ENCODE measurements around the gene CHST9. TPM values are rescaled to one million over a fixed set of nuclear protein-coding genes. Genes with fewer than 3 reads are reported as not detected.

The CHST9 gene
- polyA plus RNA-seq, 3 donors = not detected

DNA sequence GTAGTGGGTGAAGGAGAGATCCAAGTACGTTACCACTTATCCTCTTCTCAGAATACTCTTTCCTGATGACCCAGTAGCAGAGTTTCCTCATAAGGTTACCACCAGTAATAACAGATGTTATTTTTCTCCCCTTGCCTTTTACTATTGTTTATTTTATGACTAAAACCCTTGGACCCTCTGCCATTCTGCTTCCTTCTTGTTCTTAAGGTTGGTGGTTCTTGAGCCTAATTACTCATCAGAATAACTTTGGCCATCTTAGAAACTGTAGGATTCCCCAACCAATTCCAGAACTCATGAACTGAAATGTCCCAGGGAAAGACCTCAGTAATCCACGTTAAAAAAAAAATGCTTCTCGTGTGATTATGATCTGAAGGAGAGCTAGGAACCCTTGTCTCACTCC, 64.9 kb downstream of the CHST9 start:
- Histone ChIP-seq H3K4me3 (replicated peaks in 1 of 3; ENCODE audit: low read depth in 2 of 3, low read length in 3 of 3) (no peak overlapping the region), H4K20me1 (ENCODE audit: insufficient read depth, low read length) (no peaks in the 10 kb centered on the region), H3K4me2 (replicated peaks; ENCODE audit: extremely low read depth, low read length, poor library complexity, severe bottlenecking) (no peak overlapping the region), H3K27me3 (ENCODE audit: control insufficient read depth in 2 of 2, insufficient read depth in 2 of 2, low read length in 2 of 2) (no peaks in the 10 kb centered on the region), H3K4me1 (ENCODE audit: control insufficient read depth in 1 of 2, insufficient read depth in 2 of 2, low read length in 2 of 2) (no peaks in the 10 kb centered on the region), H3K36me3 (replicated peaks in 1 of 2; ENCODE audit: control insufficient read depth in 1 of 2, insufficient read depth in 2 of 2, low read length in 2 of 2) (no peaks in the 10 kb centered on the region), H3K79me2 (ENCODE audit: insufficient read depth, low read length) (no peaks in the 10 kb centered on the region), H3K9me3 (replicated peaks in 1 of 2; ENCODE audit: control insufficient read depth in 1 of 2, insufficient read depth in 1 of 2, low read length in 2 of 2) (no peaks in the 10 kb centered on the region), H3K9ac (ENCODE audit: insufficient read depth, low read length, poor library complexity, severe bottlenecking) (no peak overlapping the region), H3K27ac (ENCODE audit: low read depth in 1 of 2, low read length in 2 of 2) (no peak overlapping the region), H2AFZ (ENCODE audit: insufficient read depth, low read depth, low read length, poor library complexity, severe bottlenecking) (no peak overlapping the region)
- Mint-ChIP-seq H3K27ac (no peak overlapping the region), H3K9me3 (peaks cover 0 to 2% (median 0%) of the 10 kb centered on the region in 7 donors), H3K4me1 (no peaks in the 10 kb centered on the region), H3K27me3 (ENCODE audit: low read depth in 3 of 3) (peaks cover 0 to 2% (median 1%) of the 10 kb centered on the region in 3 donors), H3K36me3 (no peaks in the 10 kb centered on the region), H3K4me3 (no peak overlapping the region)
- DNase-seq = no peak
- intact Hi-C loops (cut with micrococcal nuclease) = no loop called here
- TF ChIP-seq, protein P1, sequence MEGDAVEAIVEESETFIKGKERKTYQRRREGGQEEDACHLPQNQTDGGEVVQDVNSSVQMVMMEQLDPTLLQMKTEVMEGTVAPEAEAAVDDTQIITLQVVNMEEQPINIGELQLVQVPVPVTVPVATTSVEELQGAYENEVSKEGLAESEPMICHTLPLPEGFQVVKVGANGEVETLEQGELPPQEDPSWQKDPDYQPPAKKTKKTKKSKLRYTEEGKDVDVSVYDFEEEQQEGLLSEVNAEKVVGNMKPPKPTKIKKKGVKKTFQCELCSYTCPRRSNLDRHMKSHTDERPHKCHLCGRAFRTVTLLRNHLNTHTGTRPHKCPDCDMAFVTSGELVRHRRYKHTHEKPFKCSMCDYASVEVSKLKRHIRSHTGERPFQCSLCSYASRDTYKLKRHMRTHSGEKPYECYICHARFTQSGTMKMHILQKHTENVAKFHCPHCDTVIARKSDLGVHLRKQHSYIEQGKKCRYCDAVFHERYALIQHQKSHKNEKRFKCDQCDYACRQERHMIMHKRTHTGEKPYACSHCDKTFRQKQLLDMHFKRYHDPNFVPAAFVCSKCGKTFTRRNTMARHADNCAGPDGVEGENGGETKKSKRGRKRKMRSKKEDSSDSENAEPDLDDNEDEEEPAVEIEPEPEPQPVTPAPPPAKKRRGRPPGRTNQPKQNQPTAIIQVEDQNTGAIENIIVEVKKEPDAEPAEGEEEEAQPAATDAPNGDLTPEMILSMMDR (IDR thresholded peaks at IDR 0.05) = no peak
- no CpG with 5 or more reads among the region's 3 CpGs for WGBS (ENCODE audit: insufficient coverage)

DNA sequence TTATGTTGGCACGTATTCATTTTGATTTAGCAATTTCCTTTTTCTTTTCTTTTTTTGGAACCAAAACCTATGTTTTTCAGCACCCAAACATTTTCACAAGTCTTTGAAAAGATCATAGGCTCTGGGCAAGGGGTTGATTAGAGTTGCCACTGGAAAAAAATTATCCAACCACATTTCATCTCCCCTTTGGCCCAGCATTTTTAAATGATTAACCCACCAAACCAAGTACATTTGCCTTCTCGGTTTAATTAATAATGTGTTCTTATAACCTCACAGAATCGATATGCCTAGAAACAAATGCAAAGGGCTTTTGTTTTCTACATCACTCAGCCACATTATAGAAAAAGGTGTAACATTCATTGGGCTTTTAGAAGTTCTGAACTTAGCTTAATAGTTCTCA, 66.1 kb downstream of the CHST9 start:
- H3K27ac ChIP-seq (ENCODE audit: low read depth in 1 of 2, low read length in 2 of 2) = no peak overlapping the region
- Mint-ChIP-seq H3K4me3 (no peak overlapping the region), H3K27ac (no peak overlapping the region), H3K27me3 (ENCODE audit: low read depth in 3 of 3) (peaks cover 0 to 2% (median 1%) of the 10 kb centered on the region in 3 donors), H3K9me3 (peaks cover 0 to 2% (median 0%) of the 10 kb centered on the region in 7 donors), H3K36me3 (no peaks in the 10 kb centered on the region), H3K4me1 (no peaks in the 10 kb centered on the region)
- no peak overlapping the region for H3K9ac ChIP-seq (ENCODE audit: insufficient read depth, low read length, poor library complexity, severe bottlenecking)
- H3K36me3 ChIP-seq (replicated peaks in 1 of 2; ENCODE audit: control insufficient read depth in 1 of 2, insufficient read depth in 2 of 2, low read length in 2 of 2) = no peaks in the 10 kb centered on the region
- no peaks in the 10 kb centered on the region for H3K4me1 ChIP-seq (ENCODE audit: control insufficient read depth in 1 of 2, insufficient read depth in 2 of 2, low read length in 2 of 2)
- DNase-seq = no peak
- H3K4me2 ChIP-seq (replicated peaks; ENCODE audit: extremely low read depth, low read length, poor library complexity, severe bottlenecking) = no peak overlapping the region
- intact Hi-C loops (cut with micrococcal nuclease) = no loop called here
- H3K9me3 ChIP-seq (replicated peaks in 1 of 2; ENCODE audit: control insufficient read depth in 1 of 2, insufficient read depth in 1 of 2, low read length in 2 of 2) = no peaks in the 10 kb centered on the region
- TF ChIP-seq, protein P1 (IDR thresholded peaks at IDR 0.05) = no peak
- H4K20me1 ChIP-seq (ENCODE audit: insufficient read depth, low read length) = no peaks in the 10 kb centered on the region
- WGBS (ENCODE audit: insufficient coverage) = no CpG with 5 or more reads among the region's 3 CpGs
- H3K27me3 ChIP-seq (ENCODE audit: control insufficient read depth in 2 of 2, insufficient read depth in 2 of 2, low read length in 2 of 2) = no peaks in the 10 kb centered on the region
- no peak overlapping the region for H2AFZ ChIP-seq (ENCODE audit: insufficient read depth, low read depth, low read length, poor library complexity, severe bottlenecking)
- H3K4me3 ChIP-seq (replicated peaks in 1 of 3; ENCODE audit: low read depth in 2 of 3, low read length in 3 of 3) = no peak overlapping the region
- H3K79me2 ChIP-seq (ENCODE audit: insufficient read depth, low read length) = no peaks in the 10 kb centered on the region
